ENCODE data around the gene CCDC57.
A peak's percentile ranks its signal among the peaks of the same experiment; 100 is the strongest.
"Not testable (repeated sequence)": the region's sequence is repeated elsewhere in the genome, so short reads cannot be mapped to it uniquely, and the experiment has no call there.

The CCDC57 gene

DNA sequence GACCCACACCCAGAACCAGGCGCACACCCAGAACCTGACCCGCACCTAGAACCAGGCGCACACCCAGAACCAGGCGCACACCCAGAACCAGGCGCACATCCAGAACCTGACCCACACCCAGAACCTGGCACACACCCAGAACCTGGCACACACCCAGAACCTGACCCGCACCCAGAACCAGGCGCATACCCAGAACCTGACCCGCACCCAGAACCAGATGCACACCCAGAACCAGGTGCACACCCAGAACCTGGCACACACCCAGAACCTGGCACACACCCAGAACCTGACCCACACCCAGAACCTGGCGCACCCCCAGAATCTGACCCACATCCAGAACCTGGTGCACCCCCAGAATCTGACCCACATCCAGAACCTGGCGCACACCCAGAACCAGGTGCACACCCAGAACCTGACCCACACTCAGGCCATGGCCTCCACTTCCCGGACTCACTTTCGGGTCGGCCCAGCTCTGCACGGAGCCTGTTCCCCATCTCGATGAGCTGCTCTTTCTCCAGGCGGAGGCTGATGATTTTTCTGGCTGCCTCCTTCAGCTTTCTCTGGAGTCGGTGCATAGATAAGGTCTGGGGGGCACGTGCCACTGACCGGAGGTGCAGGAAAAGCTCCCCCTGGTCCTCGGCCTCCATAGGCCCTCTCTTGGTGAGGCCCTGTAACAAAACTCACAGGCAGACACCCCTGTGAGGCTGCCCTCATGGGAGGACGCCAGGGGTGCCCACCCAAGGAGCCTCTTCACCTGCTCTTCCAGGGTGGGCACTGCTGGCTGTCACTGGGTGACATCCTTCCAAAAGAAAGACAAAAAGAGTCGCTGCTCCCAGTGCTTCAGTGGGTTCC lies 61.3 kb downstream of the CCDC57 start:
- no peak for DNase-seq

GRCh38 chr17:82149401-82150099 lies 63.1 kb downstream of the CCDC57 start:
- DNase-seq = no peak

DNA sequence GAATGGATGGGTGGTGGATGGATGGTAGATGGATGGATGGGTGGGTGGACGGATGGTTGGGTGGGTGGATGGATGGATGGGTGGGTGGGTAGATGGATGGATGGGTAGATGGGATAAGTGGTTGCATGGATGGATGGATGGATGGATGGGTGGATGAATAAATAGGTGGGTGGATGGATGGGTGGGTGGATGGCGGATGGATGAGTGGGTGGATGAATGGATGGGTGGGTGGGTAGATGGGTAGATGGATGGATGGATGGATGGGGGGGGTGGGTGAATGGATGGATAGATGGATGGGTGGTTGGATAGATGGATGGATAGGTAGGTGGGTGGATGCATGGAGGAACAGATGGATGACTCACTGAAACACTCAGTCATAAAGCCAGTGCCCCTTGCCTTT lies 63.6 kb downstream of the CCDC57 start:
- no peak for DNase-seq

- DNase-seq = no peak
Measured at GRCh38 chr17:82148011-82148410, 64.6 kb downstream of the CCDC57 start.

GRCh38 chr17:82146663-82147654 lies 65.7 kb downstream of the CCDC57 start:
- no peak for DNase-seq

DNA sequence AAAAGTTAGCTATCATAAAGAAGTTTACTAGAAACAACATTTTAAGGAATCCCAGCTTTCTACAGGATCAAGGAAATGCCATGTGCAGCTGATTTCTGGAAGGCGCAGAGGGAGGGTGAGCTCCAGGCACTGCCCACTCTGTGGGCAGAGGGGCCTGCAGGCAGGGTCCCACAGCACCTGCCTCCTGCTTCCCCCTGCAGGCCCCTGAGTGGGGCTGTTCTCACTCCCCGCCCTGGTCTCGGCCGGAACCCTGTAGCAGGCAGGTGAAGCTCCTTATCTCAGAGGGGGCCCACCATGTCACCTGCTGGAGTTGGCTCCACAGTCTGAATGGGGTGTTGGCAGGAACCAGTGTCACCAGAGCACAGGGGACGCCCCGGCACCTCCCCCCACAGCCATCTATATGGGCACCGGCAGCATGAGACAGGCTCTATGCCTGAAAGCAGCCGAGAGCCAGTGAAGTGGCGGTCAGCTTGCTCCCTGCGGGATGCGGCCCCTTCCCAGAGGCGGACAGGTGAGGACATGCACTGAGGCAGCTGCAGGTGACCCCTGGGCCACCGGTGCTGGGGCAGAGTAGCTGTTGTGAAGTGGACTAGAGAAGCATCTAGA lies 67.0 kb downstream of the CCDC57 start:
- no peak for DNase-seq

GRCh38 chr17:82143333-82143732 lies 69.3 kb downstream of the CCDC57 start:
- DNase-seq = no peak

DNA sequence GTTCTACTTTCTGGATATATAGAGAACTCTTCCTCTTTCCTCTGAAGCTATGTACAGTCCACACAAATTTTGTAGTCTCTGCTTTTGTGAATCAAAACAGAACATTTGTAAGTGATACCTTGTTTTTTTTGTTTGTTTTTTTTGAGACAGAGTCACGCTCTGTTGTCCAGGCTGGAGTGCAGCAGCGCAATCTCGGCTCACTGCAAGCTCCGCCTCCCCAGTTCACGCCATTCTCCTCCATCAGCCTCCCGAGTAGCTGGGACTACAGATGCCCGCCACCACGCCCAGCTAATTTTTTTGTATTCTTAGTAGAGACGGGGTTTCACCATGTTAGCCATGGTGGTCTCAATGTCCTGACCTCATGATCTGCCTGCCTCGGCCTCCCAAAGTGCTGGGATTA lies 72.7 kb downstream of the CCDC57 start:
- not testable (repeated sequence) for DNase-seq

DNA sequence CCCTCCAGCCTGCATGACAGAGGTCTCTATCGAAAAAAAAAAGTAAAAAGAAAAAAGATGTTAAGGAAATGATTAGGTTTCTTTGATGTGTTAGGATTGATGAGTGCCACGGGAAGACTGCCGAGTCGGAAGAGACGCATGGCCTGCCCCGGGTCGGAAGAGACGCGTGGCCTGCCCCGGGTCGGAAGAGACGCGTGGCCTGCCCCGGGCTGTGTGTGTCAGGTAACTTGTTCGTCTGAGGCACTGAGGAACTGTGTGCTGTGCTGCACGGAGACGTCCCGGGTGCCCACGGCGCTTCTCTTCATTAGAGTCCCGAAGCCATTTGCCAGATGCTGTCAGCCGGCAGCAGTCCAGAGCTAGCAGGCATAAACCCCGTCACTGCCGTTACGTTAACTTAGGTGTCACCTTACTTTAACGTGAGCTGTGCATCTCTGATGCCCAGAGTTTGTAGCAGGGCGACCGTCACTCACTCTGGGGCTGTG lies 74.1 kb downstream of the CCDC57 start:
- DNase-seq = no peak

DNA sequence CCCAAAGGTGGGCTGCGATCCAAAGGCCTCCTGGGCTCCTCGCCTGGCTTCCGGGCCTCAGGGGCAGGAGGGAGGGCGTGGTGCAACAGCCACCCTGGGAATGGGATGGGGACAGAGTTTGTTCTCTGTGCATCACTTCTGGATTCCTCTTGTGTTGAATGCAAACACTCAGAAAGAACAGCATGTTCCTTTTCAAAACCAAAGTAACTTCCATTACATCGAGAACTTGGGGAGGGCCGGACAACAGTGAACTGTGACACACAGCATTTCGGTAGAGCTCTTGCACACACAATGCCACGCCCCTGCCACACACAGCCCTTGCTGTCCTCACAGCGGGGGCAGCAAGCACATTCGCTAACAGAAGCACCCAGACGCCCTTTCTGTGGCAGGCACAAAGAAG lies 78.5 kb downstream of the CCDC57 start:
- DNase-seq = no peak

DNA sequence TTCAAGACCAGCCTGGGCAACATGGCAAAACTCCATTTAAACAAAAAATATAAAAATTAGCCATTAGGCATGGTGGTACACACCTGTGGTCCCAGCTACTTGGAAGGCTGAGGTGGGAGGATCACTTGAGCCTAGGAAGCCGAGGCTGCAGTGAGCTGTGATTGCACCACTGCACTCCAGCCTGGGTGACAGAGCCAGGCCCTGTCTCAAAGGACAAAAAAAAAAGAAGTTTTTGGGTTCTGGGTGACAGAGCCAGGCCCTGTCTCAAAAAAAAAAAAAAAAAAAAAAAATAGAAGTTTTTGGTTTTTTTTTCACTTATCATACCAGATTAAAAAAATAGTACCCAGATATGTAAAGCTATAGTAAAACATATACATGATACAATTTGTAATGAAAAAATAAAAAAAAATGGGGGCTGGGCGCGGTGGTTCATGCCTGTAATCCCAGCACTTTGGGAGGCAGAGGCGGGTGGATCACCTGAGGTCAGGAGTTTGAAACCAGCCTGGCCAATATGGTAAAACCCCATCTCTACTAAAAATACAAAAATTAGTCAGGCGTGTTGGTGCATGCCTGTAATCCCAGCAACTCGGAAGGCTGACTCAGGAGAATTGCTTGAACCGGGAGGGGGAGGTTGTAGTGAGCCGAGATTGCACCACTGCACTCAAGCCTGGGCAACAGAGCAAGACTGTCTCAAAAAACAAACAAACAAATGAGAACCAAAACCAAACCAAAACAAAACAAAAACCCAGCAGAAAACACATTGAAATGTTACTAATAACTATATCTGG lies 79.3 kb downstream of the CCDC57 start:
- not testable (repeated sequence) for DNase-seq

DNA sequence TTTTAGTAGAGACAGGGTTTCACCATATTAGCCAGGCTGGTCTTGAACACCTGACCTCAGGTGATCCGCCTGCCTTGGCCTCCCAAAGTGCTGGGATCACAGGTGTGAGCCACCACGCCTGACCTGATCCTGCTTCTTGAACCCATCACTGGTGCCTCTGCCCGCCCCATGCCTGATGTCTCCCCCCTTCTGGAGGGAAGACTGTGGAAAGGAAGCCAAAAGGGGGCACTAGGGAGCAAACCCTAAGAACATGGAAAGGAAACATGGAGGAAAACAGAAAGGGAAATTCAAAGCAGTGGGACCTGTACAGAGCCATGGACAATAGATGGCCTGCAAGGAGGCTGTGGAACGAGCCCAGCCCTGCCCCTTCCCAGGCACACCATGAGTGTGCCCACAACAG lies 83.5 kb downstream of the CCDC57 start:
- DNase-seq = peak; percentile 17

DNA sequence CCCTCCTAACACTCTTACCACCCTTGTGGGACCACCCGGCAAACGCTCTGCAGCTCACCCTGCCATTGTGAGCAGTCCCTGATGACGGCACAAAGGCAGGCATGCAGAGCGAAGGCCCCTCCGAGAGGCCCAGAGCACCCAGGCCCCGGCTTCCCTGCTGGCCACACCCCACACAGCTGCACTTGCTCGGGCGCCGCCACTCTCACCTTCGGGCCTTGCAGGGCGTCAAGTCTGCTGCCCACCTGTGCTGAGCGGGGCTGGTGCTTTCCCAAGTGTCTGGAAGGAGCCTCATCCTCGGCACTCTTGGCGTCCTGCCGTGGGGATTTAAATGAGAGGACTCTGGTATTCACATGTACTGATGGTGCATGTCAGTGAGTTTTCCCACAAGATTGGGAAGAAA lies 84.4 kb downstream of the CCDC57 start:
- DNase-seq = no peak

DNA sequence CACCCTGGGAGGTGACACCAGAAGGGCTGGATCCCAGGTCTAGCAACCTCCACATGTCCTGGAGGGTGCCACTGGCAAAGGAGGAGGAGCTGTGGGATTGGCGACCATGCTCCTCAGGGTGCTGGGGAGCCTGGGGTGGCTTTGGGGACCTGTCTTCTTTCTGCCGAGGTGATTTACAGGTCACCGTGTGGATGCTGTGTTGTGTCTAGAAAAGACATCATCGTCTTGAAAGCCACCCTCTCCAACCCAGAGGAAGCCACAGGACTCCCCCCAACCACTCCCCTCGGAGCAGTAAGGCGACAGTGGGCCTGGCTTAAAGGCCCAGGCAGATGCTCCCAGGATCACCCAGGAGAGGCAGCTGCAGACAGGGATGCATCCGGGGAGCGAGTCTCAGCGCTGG lies 84.9 kb downstream of the CCDC57 start:
- no peak for DNase-seq

- DNase-seq = no peak
Measured at GRCh38 chr17:82127315-82127595, 85.4 kb downstream of the CCDC57 start.

DNA sequence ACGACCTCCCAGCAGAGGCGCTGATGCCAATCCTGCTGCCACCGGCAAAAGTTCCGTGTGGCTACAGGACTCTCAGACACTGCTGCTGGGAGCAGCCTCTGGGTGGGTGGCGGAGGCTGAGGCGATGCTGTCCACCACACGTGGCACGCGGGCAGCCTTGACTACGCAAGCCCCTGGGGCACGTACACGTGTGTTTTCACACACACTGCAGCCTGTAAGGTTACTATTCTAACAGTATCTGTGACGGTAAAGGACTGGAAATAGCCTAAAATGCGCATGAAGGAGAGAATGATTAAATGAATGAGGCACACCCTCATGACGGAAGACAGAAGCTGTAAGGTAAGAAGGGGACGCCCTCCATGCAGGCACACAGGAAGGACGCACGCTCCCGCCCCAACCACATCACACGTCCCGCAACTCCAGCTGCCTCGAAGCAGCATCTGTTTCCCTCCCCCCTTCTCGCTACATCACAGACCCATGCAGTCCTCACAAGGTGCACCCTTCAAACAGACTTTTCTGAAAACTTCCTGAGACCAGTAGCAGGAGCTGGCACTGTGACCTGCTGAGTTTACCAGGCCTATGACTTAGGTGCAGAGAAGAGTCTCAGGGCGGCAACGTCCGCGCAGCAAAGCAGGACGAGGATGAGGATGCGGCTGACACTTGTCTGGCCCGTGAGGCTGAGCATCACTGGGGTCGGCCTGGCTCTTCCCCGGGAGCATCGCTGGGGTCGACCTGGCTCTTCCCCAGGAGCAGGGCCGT lies 85.9 kb downstream of the CCDC57 start:
- no peak for DNase-seq

DNA sequence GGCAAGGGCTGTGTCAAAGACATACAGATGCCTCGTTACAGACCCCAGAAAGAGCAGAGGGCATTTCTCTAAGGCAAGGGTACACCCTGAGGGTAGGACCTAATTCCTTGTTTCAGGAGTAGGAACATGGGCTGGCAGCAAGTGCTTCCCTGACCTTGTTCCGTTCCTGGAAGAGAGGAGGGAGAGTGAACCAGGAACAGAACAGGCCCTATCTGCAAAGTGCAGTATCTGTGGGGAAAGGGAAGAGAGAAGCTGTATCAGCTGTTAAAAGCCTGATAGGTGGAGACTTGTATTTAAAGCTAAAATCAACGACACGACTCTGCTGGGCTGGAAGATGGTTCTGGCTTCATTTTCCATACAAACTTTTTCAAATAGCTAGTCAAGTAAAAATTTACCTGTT lies 88.5 kb downstream of the CCDC57 start:
- DNase-seq = no peak

DNA sequence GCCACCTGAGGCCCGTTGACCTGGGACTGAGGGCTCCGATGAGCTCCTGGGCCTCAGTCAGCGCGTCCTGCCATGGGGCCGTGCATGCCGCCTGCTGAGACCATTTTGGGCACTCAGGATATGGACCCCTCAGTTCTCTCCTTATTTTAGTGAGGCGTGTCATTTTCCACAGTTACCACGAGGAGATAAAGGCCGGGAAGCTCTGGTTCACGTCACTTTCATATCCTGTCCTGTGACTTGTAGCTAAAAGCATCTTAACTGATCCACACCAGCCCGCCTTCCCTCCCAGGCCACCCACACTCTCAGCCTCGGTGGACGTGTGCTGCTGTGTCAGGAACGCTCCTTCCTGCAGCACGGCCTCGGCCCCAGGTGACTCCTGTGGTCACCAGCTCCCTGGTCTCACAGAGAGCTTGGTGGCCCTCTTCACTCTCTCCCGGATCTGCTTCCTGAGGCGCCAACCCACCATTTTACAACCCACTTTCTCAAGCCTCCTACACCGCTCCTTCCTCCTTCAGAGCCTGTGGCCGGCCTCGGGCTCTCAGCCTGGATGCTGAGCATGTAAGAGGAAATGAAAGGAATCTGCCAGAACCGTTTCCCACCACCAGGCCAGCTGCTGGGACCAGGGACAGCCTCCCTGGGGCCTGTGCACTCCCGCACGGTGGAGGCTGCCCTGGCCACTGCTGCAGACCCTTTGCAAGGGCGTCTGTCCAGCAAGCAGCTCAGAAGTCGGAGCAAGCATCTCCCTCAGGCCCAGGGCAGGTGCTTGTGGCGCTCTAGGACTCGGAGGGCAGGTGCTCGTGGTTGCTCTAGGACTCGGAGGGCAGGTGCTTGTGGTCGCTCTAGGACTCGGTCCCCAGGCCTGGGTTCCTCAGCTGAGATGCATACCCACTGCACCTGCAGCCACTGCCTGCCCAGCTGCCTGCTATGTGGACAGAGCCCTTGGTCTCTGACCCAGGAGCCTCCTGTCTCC lies 90.7 kb downstream of the CCDC57 start:
- no peak for DNase-seq

- DNase-seq = peak; percentile 12
Measured at GRCh38 chr17:82121246-82121645, 91.4 kb downstream of the CCDC57 start.

DNA sequence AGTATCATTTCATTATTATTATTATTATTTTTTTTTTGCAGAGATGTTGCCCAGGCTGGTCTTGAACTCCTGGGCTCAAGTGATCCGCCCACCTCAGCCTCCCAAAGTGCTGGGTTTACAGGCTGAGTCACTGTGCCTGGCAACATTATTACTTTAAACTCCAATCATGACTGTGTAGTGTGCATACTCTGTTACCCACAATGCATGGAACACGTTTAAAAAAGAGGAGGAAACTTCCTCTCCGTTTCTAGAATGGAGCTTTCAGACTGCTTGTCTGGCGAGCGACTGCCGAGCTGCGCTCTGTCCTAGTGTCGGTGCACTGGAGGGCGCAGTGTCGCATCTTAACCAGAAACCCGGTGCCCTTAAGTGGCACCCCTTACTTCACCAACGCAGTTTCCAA lies 92.5 kb downstream of the CCDC57 start:
- no peak for DNase-seq

Measured in NCI-H82 (cell line).